ENCODE measurements around the gene UHMK1. TPM values are rescaled to one million over a fixed set of nuclear protein-coding genes. Genes with fewer than 3 reads are reported as not detected.

Gene UHMK1
- total RNA-seq, result 50.5 TPM

GRCh38 chr1:162497723-162498495 lies at the start of gene UHMK1:
Gene UHMK1, plus strand, starts transcription at chr1:162497818. Its CDS starts 183 bp downstream, at chr1:162498001.

GRCh38 chr1:162561616-162562469 lies 64.2 kb downstream of the UHMK1 start, which contains the start of gene UAP1:
Gene UAP1, plus strand, starts transcription at chr1:162561722. Its CDS starts 4,347 bp downstream, at chr1:162566069.

Other genes with a start within 250 kb of the UHMK1 start
- not detected for gene SPATA46, start 121.0 kb upstream of the UHMK1 start, total RNA-seq
- gene C1orf226, start 116.1 kb upstream of the UHMK1 start, total RNA-seq, result 12.4 TPM
- gene SH2D1B, start 85.7 kb upstream of the UHMK1 start, total RNA-seq, result 0.33 TPM
- gene UAP1, start 63.9 kb downstream of the UHMK1 start, total RNA-seq, result 55.7 TPM
- gene DDR2, start 134.6 kb downstream of the UHMK1 start, total RNA-seq, result 75.1 TPM